HG03469 (cell line): ENCODE data around the gene CCNH.
A peak's percentile ranks its signal among the peaks of the same experiment; 100 is the strongest.

Experiments
- ATAC-seq: cut with Tn5 transposase; IDR thresholded peaks from one replicate; pipeline ENCODE4 v1.9.1; 2021; ENCODE audit warnings: mild to moderate bottlenecking, moderate library complexity, moderate number of reproducible peaks; ENCODE audit not compliant: unreplicated experiment

The CCNH gene

GRCh38 chr5:87403899-87404298 is 8.8 kb downstream of the CCNH start:
- no peak for ATAC-seq

DNA sequence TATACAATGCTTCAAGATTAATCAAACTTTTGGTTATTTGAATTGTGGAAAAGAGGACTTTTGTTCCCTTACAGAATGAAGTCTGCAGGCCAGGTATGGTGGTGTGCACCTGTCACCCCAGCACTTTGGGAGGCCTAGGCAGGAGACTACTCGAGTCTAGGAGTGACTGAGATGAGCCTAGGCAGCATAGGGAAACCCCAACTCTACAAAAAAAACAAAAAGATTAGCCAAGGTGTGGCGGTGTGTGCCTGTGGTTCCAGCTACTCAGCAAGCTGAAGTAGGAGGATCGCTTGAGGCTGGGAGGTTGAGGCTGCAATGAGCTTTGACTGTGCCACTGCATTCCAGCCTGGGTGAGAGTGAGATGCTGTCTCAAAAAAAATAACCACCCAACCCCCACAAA is 9.3 kb downstream of the CCNH start:
- no peak for ATAC-seq

- no peak for ATAC-seq
These were observed 11.1 kb downstream of the CCNH start for GRCh38 chr5:87401626-87402025.

DNA sequence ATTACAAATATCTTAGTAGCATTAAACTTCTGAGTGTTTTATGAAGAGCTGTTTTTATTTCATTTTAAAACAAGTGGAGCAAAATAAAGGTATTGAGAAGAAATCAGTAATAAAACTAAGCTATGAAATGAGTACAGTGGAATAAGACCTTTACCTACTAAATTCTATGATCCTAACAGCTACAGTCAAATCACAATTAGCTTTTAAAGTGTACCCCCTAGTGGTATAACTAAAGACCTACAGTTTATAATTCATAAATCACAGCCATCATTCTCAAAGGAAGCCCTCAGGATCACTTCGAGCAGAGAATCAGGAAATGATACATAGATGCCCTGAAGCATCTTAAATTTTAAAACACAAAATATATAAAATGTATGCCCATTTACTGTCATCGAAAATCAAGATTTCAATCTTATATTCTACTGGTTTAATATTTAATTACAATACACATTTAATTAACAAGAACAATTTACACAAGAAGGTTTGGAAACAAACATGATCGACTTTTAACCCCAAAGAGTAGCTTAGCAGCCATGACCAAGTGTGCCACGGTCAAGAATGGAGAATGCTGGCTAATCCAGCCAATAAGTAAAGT is 12.3 kb downstream of the CCNH start:
- peak; percentile 83 for ATAC-seq

- ATAC-seq: no peak
These were observed 13.0 kb downstream of the CCNH start for GRCh38 chr5:87399720-87400119.

GRCh38 chr5:87398981-87399614 is 13.6 kb downstream of the CCNH start:
- no peak for ATAC-seq

GRCh38 chr5:87394411-87395165 is 18.1 kb downstream of the CCNH start:
- no peak for ATAC-seq

DNA sequence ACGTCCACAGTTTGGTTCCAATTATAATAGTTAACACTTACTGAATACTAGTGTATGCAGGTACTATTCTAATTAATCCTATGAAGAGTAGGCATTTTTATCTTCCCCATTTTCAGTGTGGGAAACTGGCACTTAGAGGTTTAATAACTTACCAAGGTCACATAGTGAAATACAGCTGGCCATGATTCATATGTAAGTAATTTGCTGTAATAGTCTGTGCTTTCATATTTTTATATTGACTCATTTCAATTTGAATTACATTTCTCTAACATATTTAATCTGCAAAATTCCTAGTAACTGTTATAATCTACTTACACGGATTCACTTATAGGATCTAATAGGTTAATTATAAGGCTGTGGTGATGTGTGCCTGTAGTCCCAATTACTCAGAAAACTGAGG is 19.4 kb downstream of the CCNH start:
- ATAC-seq: no peak

DNA sequence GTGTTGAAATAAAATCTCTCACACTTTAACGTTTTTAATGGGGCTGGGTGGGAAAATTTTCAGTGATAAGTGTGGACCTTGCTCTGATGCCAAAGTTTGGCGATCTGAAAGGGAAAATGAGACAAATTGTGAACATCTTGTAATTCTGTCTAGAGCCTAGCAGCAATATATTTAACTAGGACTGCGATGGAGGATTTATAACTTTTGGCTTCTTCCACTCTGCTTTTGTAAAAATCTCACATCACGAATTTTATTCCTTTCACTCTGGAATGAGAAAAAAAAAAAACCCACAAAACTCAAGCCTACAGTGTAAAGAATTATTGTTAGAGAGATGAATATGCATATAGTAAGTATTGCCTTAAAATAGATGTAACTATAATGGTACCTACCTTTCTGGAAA is 19.9 kb downstream of the CCNH start:
- ATAC-seq: no peak

GRCh38 chr5:87392170-87392569 is 20.6 kb downstream of the CCNH start:
- ATAC-seq: no peak

GRCh38 chr5:87390576-87391199 is 22.0 kb downstream of the CCNH start:
- no peak for ATAC-seq

- no peak for ATAC-seq
These were observed 22.7 kb downstream of the CCNH start for GRCh38 chr5:87390075-87390474.

DNA sequence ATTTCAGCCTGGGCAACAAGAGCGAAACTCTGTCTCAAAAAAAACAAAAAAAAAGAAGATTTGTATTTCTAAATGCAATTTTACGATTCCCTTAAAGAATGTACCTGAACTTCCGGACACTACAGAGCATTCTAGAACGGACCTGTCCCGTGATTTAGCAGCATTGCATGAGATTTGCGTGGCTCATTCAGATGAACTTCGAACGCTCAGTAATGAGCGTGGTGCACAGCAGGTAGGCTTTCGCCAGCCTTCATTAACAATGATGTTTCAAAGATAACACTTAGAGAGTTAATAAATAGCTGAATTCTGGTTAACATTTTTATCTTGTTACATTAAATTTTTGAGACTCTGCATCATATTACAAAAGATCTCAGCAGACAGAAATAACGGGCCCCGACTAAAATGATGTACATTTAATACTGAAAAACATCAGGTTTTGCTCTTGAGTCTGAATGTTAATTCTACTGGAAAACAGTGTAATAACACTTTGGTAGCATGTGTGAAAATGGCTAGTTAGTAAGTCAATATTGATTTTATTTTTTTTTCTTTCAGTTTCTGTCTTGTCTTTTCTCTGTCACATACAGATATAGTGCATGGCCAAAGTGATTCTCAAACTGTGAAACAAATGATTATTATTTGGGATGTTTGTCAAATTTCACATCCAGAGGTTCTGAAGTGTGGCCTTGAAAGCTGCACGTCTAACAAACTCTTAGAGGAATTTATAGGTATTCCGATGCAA is 23.3 kb downstream of the CCNH start:
- ATAC-seq: no peak

DNA sequence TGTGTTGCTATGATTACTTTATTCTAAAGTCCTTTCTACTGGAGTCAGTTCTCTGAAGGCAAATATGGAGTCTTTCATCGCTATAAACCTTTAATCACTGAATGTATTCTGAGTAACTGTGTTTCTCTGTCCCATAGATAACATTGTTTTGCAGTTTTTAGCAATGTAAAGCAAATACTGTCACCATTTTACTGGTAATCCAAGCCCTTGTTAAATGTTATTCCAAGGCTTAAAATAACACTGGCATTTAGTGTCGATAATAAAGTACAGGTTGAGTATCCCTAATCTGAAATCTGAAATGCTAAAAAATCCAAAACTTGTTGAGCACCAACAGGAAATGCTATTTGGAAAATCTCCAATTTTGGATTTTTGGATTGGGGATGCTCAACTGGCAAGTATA is 24.6 kb downstream of the CCNH start:
- ATAC-seq: no peak

- no peak for ATAC-seq
These were observed 26.9 kb downstream of the CCNH start for GRCh38 chr5:87385802-87386201.

DNA sequence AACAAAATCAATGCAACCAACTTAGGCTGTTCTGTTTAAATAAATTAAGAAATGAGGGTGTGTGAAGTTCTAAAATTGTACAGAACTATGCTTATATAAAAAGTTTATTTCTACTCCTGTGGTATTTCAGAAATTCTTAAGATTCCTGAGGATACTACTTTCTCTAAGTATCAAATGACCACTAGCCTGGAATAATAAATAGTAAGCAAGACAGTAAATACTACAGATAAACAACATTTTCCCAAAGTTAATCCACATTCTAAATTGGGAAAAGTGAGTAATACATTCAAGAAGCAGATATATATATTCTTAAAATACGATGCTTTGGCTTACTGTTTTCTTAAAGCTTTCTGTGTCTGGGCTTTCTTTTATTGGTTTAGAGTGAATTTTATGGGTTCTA is 29.5 kb downstream of the CCNH start:
- no peak for ATAC-seq

DNA sequence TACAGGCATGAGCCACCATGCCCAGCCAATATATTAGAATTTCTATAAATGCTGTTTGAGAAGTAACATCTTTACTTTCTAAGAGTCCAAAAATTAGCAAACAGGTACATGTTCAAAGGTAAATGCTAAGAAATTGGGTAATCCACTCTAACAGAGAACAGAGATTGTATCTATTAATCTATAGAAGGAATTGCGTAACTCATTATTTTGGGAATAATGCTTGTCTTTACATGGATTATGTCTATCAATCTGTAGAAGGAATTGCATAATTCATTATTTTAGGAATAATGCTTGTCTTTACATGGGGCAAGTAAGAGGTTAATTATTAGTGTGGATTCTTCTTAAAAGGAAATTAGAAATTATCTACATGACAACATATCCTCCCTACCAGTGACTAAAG is 30.5 kb downstream of the CCNH start:
- no peak for ATAC-seq

DNA sequence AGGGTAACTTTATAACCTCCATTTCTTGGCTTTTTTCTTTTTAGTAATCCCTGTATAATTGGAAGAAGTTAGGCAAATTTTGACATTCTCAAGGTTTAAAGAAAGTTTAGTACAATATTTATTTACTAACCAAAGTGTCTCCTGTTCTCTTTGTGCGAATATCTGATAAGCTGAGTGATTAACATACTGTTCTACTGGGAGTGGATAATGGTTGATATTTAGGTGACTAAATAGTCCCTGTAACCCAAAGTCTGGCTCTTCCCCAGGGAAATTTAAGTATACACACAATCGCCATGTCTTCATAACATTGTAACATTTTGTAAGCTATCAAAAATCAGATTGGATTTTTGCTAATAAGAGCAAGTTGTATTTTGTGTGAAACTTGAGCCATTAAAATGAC is 40.0 kb downstream of the CCNH start:
- ATAC-seq: no peak

DNA sequence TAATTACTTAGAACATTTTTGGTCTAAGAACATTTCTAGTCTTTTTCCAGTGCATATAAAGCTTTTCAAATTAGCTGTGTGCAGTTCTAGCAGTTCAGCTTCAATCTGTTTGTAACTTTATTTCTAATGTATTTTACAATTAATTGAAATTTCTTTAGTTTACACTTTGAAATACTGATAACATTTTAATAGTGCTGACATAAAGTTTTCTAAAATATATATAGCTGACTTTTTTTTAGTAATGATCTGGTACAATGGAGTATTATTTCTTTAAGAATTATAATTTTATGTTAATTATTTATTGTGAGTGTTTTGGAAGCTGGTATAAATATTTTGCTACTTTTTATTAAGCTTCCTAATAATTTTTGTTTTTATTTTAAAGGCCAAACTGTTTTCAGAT is 43.3 kb downstream of the CCNH start:
- no peak for ATAC-seq

- no peak for ATAC-seq
These were observed 44.1 kb downstream of the CCNH start for GRCh38 chr5:87368601-87369000.

DNA sequence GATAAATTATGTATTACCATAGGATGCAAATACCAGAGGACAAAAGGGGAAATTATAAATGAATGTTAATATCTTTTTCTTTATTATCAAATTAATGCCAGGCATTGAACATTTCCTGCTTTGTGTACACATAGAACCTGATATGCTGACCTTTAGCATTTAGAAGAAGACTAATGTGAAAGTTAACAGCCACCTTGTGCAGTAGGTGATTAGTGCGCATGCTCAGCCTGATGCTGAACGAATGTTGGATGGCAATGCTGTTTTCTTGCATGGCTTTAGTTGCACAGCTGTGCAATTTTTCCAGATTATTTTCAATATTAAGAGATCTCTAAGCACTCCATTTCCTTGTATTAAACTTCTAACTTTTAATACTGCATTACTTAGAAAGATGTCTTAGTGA is 45.5 kb downstream of the CCNH start:
- no peak for ATAC-seq
